ENCODE measurements around the gene RIPK1.

Gene RIPK1

GRCh38 chr6:3164388-3164787, 96.1 kb downstream of the RIPK1 start:
- Histone ChIP-seq H3K4me3 (ENCODE audit: low read depth, low read length) (no peak overlapping the region), H3K36me3 (no peaks in the 10 kb centered on the region), H3K4me1 (peaks cover 22% of the 10 kb centered on the region), H3K9me3 (no peaks in the 10 kb centered on the region), H3K27me3 (no peaks in the 10 kb centered on the region)
- no peak for DNase-seq
- TF ChIP-seq CTCF (IDR thresholded peaks at IDR 0.05; ENCODE audit: low read depth, low read length) = no peak
